ENCODE results near the gene TAF11L2. TPM values are rescaled to one million over a fixed set of nuclear protein-coding genes. Genes with fewer than 3 reads are reported as not detected.
"Not testable (repeated sequence)": the region's sequence is repeated elsewhere in the genome, so short reads cannot be mapped to it uniquely, and the experiment has no call there.

Gene TAF11L2
- total RNA-seq, 1 experiment from 2014 or later, result not detected

DNA sequence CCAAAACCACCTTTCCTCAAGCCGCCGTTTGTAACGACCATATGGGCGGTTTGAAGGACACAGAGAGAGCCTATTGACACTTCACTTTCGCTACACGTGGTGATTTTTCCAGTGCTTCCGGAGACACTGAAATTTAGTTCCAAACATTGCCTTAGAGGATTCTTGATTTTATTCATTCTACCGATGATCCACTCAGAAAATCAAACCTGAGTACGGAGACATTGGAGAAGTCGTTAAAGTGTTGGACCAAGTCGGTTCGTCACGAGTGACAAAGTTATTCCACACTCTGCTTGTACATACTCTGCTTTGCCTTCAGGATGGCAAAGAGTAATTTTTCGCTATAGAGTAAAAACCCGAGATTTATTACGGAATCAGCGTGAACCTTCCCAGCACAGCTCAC, 28.5 kb downstream of the TAF11L2 start:
- H3K23me2 ChIP-seq (ENCODE audit: insufficient read length, low read depth, low read length, poor library complexity, severe bottlenecking); H3K9ac ChIP-seq (ENCODE audit: extremely low read depth, insufficient read length, low read length); H2BK15ac ChIP-seq (ENCODE audit: low read depth, low read length); H2BK5ac ChIP-seq (ENCODE audit: insufficient read length, low read length); H3T11ph ChIP-seq (ENCODE audit: low read length); H3K27ac ChIP-seq (ENCODE audit: insufficient read length, low read depth, low read length); H3K56ac ChIP-seq (ENCODE audit: insufficient read length, low read depth, low read length); H3K27ac Mint-ChIP-seq; H3K4me1 ChIP-seq (ENCODE audit: insufficient read depth, low read length); H4K8ac ChIP-seq (replicated peaks; ENCODE audit: insufficient read length, low read depth, low read length); H3K18ac ChIP-seq (ENCODE audit: insufficient read length, low read depth, low read length); H4K20me1 ChIP-seq (ENCODE audit: control insufficient read depth, insufficient read depth, insufficient read length); H2BK120ac ChIP-seq (ENCODE audit: low read depth, low read length, poor library complexity, severe bottlenecking); H3K4me2 ChIP-seq (ENCODE audit: insufficient read depth, insufficient read length, low read length); H3K23ac ChIP-seq (ENCODE audit: insufficient read length, low read depth, low read length); H3K27me3 ChIP-seq (ENCODE audit: insufficient read depth, low read length); H3K27me3 Mint-ChIP-seq (ENCODE audit: low read depth); H2AK5ac ChIP-seq (ENCODE audit: insufficient read length, low read length); H3K79me2 ChIP-seq (ENCODE audit: insufficient read depth, low read length); H3K9me3 Mint-ChIP-seq; H3K4ac ChIP-seq (ENCODE audit: low read depth, low read length); H2BK20ac ChIP-seq (ENCODE audit: low read depth, low read length, poor library complexity, severe bottlenecking); H3K79me1 ChIP-seq (ENCODE audit: insufficient read depth, low read depth, low read length, poor library complexity, severe bottlenecking); H3K14ac ChIP-seq (ENCODE audit: insufficient read depth, low read length); H3K9me3 ChIP-seq (ENCODE audit: control insufficient read depth, low read depth, low read length); H4K91ac ChIP-seq (ENCODE audit: insufficient read length, low read depth, low read length); H2BK12ac ChIP-seq (ENCODE audit: insufficient read length, low read depth, low read length); H3K4me3 Mint-ChIP-seq; H2AFZ ChIP-seq (ENCODE audit: low read length); H3K4me1 Mint-ChIP-seq; H4K5ac ChIP-seq (ENCODE audit: insufficient read length, low read depth, low read length); H3K36me3 Mint-ChIP-seq (ENCODE audit: insufficient read depth in 1 of 3, low read depth in 3 of 3); DNase-seq: not testable (repeated sequence)
- no CpG with 5 or more reads among the region's 17 CpGs for WGBS (ENCODE audit: extremely low coverage, insufficient read length, low lambda C conversion rate)

DNA sequence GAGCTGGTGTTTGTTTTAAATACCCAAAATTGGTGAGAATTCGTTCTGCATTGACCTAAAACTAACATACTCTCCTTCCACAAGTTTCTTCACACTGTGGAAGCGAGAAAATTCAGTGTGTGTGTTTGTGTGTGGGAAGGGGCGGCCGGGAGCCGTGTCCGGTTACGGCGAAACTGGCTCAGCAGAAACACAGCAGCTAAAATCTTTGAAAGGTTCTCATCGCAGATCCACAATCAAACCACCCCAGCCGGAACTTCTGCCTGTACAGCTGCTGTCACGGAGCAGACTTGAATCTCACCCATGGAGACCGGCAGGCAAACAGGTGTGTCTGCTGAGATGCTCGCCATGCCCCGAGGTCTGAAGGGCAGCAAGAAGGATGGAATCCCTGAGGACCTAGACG, 30.3 kb downstream of the TAF11L2 start, which contains the start of gene TAF11L6:
Gene TAF11L6, plus strand, starts transcription at position 301 of the 400 bp plus-strand sequence.
- not testable (repeated sequence) for H4K8ac ChIP-seq (replicated peaks; ENCODE audit: insufficient read length, low read depth, low read length)

More for the DNA sequence above, 30.3 kb downstream of the TAF11L2 start, which contains the start of gene TAF11L6:
- not testable (repeated sequence) for H2BK12ac ChIP-seq (ENCODE audit: insufficient read length, low read depth, low read length); H3K9me3 Mint-ChIP-seq; H3K56ac ChIP-seq (ENCODE audit: insufficient read length, low read depth, low read length); H3K23ac ChIP-seq (ENCODE audit: insufficient read length, low read depth, low read length); H3K4ac ChIP-seq (ENCODE audit: low read depth, low read length); H3K4me1 Mint-ChIP-seq; H3K79me2 ChIP-seq (ENCODE audit: insufficient read depth, low read length); H3K9ac ChIP-seq (ENCODE audit: extremely low read depth, insufficient read length, low read length); H3K27ac ChIP-seq (ENCODE audit: insufficient read length, low read depth, low read length); H3K18ac ChIP-seq (ENCODE audit: insufficient read length, low read depth, low read length); H2AK5ac ChIP-seq (ENCODE audit: insufficient read length, low read length); H4K20me1 ChIP-seq (ENCODE audit: control insufficient read depth, insufficient read depth, insufficient read length); H3K4me3 Mint-ChIP-seq; H3K27me3 ChIP-seq (ENCODE audit: insufficient read depth, low read length); H3T11ph ChIP-seq (ENCODE audit: low read length); H3K36me3 Mint-ChIP-seq (ENCODE audit: insufficient read depth in 1 of 3, low read depth in 3 of 3); H3K23me2 ChIP-seq (ENCODE audit: insufficient read length, low read depth, low read length, poor library complexity, severe bottlenecking); H3K79me1 ChIP-seq (ENCODE audit: insufficient read depth, low read depth, low read length, poor library complexity, severe bottlenecking); H4K91ac ChIP-seq (ENCODE audit: insufficient read length, low read depth, low read length); H2BK120ac ChIP-seq (ENCODE audit: low read depth, low read length, poor library complexity, severe bottlenecking); H2BK5ac ChIP-seq (ENCODE audit: insufficient read length, low read length); H3K14ac ChIP-seq (ENCODE audit: insufficient read depth, low read length); H3K27me3 Mint-ChIP-seq (ENCODE audit: low read depth); DNase-seq; H3K4me1 ChIP-seq (ENCODE audit: insufficient read depth, low read length); H2AFZ ChIP-seq (ENCODE audit: low read length); H3K27ac Mint-ChIP-seq; H3K9me3 ChIP-seq (ENCODE audit: control insufficient read depth, low read depth, low read length); H4K5ac ChIP-seq (ENCODE audit: insufficient read length, low read depth, low read length); H3K4me2 ChIP-seq (ENCODE audit: insufficient read depth, insufficient read length, low read length); H2BK15ac ChIP-seq (ENCODE audit: low read depth, low read length); H2BK20ac ChIP-seq (ENCODE audit: low read depth, low read length, poor library complexity, severe bottlenecking)
- no CpG with 5 or more reads among the region's 15 CpGs for WGBS (ENCODE audit: extremely low coverage, insufficient read length, low lambda C conversion rate)
